LoVo (cell line): ENCODE data around the gene PIKFYVE.
"Not testable (repeated sequence)": the region's sequence is repeated elsewhere in the genome, so short reads cannot be mapped to it uniquely, and the experiment has no call there.

Experiments
- DNase-seq: peaks from one replicate; pipeline ENCODE4 v3.0.0-alpha.2; 2016; ENCODE audit warnings: low spot score

PIKFYVE gene

GRCh38 chr2:208363485-208363884 lies 97.4 kb downstream of the PIKFYVE start:
- peak; percentile 12 for DNase-seq

GRCh38 chr2:208366215-208367127 lies 100.4 kb downstream of the PIKFYVE start:
- DNase-seq: no peak

GRCh38 chr2:208369091-208369490 lies 103.0 kb downstream of the PIKFYVE start:
- no peak for DNase-seq

GRCh38 chr2:208370881-208371633 lies 105.0 kb downstream of the PIKFYVE start:
- DNase-seq: no peak

GRCh38 chr2:208371634-208371935 lies 105.5 kb downstream of the PIKFYVE start:
- DNase-seq: no peak

GRCh38 chr2:208373460-208374089 lies 107.5 kb downstream of the PIKFYVE start:
- DNase-seq: peak; percentile 52

GRCh38 chr2:208375491-208376068 lies 109.5 kb downstream of the PIKFYVE start:
- DNase-seq: no peak

GRCh38 chr2:208377344-208377860 lies 111.3 kb downstream of the PIKFYVE start:
- DNase-seq: not testable (repeated sequence)

GRCh38 chr2:208379192-208379591 lies 113.1 kb downstream of the PIKFYVE start:
- DNase-seq: no peak

GRCh38 chr2:208384637-208385036 lies 118.6 kb downstream of the PIKFYVE start:
- DNase-seq: no peak

GRCh38 chr2:208386541-208386940 lies 120.5 kb downstream of the PIKFYVE start:
- no peak for DNase-seq

GRCh38 chr2:208389940-208390339 lies 123.9 kb downstream of the PIKFYVE start:
- DNase-seq: no peak

- no peak for DNase-seq
Observed at GRCh38 chr2:208392300-208392699, 126.2 kb downstream of the PIKFYVE start.

GRCh38 chr2:208396796-208397195 lies 130.7 kb downstream of the PIKFYVE start:
- DNase-seq: not testable (repeated sequence)

- no peak for DNase-seq
Observed at GRCh38 chr2:208399201-208399600, 133.1 kb downstream of the PIKFYVE start.

GRCh38 chr2:208406474-208407451 lies 140.7 kb downstream of the PIKFYVE start, which contains the start of gene PTH2R:
TSS of gene PTH2R (plus strand) at chr2:208406792. CDS start at chr2:208407044, 252 bp downstream.
- DNase-seq: no peak

GRCh38 chr2:208407667-208408066 lies 141.6 kb downstream of the PIKFYVE start:
- DNase-seq: peak; percentile 8
